DOHH2 (cell line): ENCODE measurements around the gene TNN.

ENCODE experiments used
- EZH2phosphoT487 ChIP-seq: fragments of 200-600 bp; sonication (generic); IDR thresholded peaks from 2 replicates; pipeline ENCODE4 v1.6.1; 2017; ENCODE audit warnings: borderline replicate concordance, mild to moderate bottlenecking, antibody characterized with exemption, low read length, moderate library complexity, mixed read lengths
- TF ChIP-seq, protein P1 (sequence below): fragments of 200-600 bp; sonication (generic); IDR thresholded peaks from one replicate; pipeline ENCODE4 v1.5.1; 2014; ENCODE audit warnings: antibody characterized with exemption, mild to moderate bottlenecking, low read depth, low read length; ENCODE audit not compliant: poor library complexity, severe bottlenecking

DNA sequence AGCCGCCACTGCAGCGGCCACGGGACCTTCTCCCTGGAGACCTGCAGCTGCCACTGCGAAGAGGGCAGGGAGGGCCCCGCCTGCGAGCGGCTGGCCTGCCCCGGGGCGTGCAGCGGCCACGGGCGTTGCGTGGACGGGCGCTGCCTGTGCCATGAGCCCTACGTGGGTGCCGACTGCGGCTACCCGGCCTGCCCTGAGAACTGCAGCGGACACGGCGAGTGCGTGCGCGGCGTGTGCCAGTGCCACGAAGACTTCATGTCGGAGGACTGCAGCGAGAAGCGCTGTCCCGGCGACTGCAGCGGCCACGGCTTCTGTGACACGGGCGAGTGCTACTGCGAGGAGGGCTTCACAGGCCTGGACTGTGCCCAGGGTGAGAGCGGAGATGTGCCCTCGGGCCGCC, 11.7 kb downstream of the TNN start:
- TF ChIP-seq, protein P1, sequence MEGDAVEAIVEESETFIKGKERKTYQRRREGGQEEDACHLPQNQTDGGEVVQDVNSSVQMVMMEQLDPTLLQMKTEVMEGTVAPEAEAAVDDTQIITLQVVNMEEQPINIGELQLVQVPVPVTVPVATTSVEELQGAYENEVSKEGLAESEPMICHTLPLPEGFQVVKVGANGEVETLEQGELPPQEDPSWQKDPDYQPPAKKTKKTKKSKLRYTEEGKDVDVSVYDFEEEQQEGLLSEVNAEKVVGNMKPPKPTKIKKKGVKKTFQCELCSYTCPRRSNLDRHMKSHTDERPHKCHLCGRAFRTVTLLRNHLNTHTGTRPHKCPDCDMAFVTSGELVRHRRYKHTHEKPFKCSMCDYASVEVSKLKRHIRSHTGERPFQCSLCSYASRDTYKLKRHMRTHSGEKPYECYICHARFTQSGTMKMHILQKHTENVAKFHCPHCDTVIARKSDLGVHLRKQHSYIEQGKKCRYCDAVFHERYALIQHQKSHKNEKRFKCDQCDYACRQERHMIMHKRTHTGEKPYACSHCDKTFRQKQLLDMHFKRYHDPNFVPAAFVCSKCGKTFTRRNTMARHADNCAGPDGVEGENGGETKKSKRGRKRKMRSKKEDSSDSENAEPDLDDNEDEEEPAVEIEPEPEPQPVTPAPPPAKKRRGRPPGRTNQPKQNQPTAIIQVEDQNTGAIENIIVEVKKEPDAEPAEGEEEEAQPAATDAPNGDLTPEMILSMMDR: no peak
- no peak for TF ChIP-seq EZH2phosphoT487
